Trophoblast cell (in vitro differentiated cells and primary cell): ENCODE data around the gene BCKDK.

ENCODE experiments used
- DNase-seq, 2 donors: peaks; one replicate each; pipeline ENCODE4 v3.0.0-alpha.2; 2016
- H2AFZ ChIP-seq: 2 replicates; pipeline ENCODE4 v1.6.1; 2013; ENCODE audit warnings: low read length, moderate library complexity, mild to moderate bottlenecking; ENCODE audit not compliant: insufficient read depth, poor library complexity
- H2AK5ac ChIP-seq: 2 replicates; pipeline ENCODE4 v1.6.1; 2013; ENCODE audit warnings: mild to moderate bottlenecking, low read length
- H2BK120ac ChIP-seq: 2 replicates; pipeline ENCODE4 v1.6.1; 2013; ENCODE audit warnings: low read length, mild to moderate bottlenecking, moderate library complexity; ENCODE audit not compliant: insufficient read depth, poor library complexity
- H2BK12ac ChIP-seq: 2 replicates; pipeline ENCODE4 v1.6.1; 2013; ENCODE audit warnings: mild to moderate bottlenecking, low read length, moderate library complexity
- H2BK5ac ChIP-seq: 2 replicates; pipeline ENCODE4 v1.6.1; 2013; ENCODE audit warnings: low read length, low read depth, moderate library complexity, mild to moderate bottlenecking; ENCODE audit not compliant: poor library complexity
- H3K14ac ChIP-seq: 2 replicates; pipeline ENCODE4 v1.6.1; 2013; ENCODE audit warnings: mild to moderate bottlenecking, low read length
- H3K18ac ChIP-seq: 2 replicates; pipeline ENCODE4 v1.6.1; 2013; ENCODE audit warnings: mild to moderate bottlenecking, low read length
- H3K23ac ChIP-seq: 2 replicates; pipeline ENCODE4 v1.6.1; 2013; ENCODE audit warnings: low read length
- H3K27ac ChIP-seq: 2 replicates; pipeline ENCODE4 v1.5.1; 2013; ENCODE audit warnings: low read depth, mild to moderate bottlenecking, inconsistent platforms, low read length, moderate library complexity
- H3K27me3 ChIP-seq: 2 replicates; pipeline ENCODE4 v1.6.1; 2013; ENCODE audit warnings: inconsistent platforms, mild to moderate bottlenecking, low read length, moderate library complexity; ENCODE audit not compliant: insufficient read depth
- H3K36me3 ChIP-seq, 2 experiments: 1 replicate in 1 of 2; 2 replicates in 1 of 2; pipeline ENCODE4 v1.6.1; 2013; ENCODE audit warnings: low read length in 2 of 2, mild to moderate bottlenecking in 2 of 2, moderate library complexity in 1 of 2; ENCODE audit not compliant: insufficient read depth in 2 of 2, control insufficient read depth in 1 of 2
- H3K4ac ChIP-seq: 2 replicates; pipeline ENCODE4 v1.6.1; 2013; ENCODE audit warnings: low read depth, mild to moderate bottlenecking, low read length, moderate library complexity
- H3K4me1 ChIP-seq, 2 experiments: 1 replicate in 1 of 2; 2 replicates in 1 of 2; pipeline ENCODE4 v1.6.1; 2013; ENCODE audit warnings: low read length in 2 of 2, mild to moderate bottlenecking in 2 of 2, moderate library complexity in 1 of 2; ENCODE audit not compliant: insufficient read depth in 2 of 2, control insufficient read depth in 1 of 2
- H3K4me2 ChIP-seq: 2 replicates; pipeline ENCODE4 v1.6.1; 2013; ENCODE audit warnings: inconsistent platforms, mild to moderate bottlenecking, low read length, moderate library complexity
- H3K4me3 ChIP-seq: 2 replicates; pipeline ENCODE4 v1.5.1; 2013; ENCODE audit warnings: mild to moderate bottlenecking, low read depth, low read length, inconsistent platforms
- H3K79me1 ChIP-seq: one replicate; pipeline ENCODE4 v1.6.1; 2013; ENCODE audit warnings: low read length
- H3K79me2 ChIP-seq: 2 replicates; pipeline ENCODE4 v1.6.1; 2013; ENCODE audit warnings: low read length, mild to moderate bottlenecking; ENCODE audit not compliant: control insufficient read depth, insufficient read depth, poor library complexity
- H3K9ac ChIP-seq: 2 replicates; pipeline ENCODE4 v1.6.1; 2013; ENCODE audit warnings: mild to moderate bottlenecking, low read length
- H3K9me3 ChIP-seq: 2 replicates; pipeline ENCODE4 v1.6.1; 2013; ENCODE audit warnings: low read depth, mild to moderate bottlenecking, control low read depth, inconsistent platforms, low read length; ENCODE audit not compliant: insufficient read depth
- H4K12ac ChIP-seq: 2 replicates; pipeline ENCODE4 v1.6.1; 2013; ENCODE audit warnings: low read depth, mild to moderate bottlenecking, low read length, moderate library complexity
- H4K8ac ChIP-seq: 2 replicates; pipeline ENCODE4 v1.6.1; 2013; ENCODE audit warnings: low read depth, mild to moderate bottlenecking, low read length, moderate library complexity
- H4K91ac ChIP-seq: one replicate; pipeline ENCODE4 v1.6.1; 2013; ENCODE audit warnings: low read depth, mild to moderate bottlenecking, low read length, moderate library complexity
- WGBS: extraction: QIAGEN DNeasy Blood & Tissue Kit; methylation state at CpG from one replicate; pipeline ENCODE4 v1.1.7; 2013; ENCODE audit warnings: missing lambda C conversion rate; ENCODE audit not compliant: insufficient read length, insufficient coverage; ENCODE audit errors: extremely low coverage; 5-methylcytosine and 5-hydroxymethylcytosine counted together

The BCKDK gene

DNA sequence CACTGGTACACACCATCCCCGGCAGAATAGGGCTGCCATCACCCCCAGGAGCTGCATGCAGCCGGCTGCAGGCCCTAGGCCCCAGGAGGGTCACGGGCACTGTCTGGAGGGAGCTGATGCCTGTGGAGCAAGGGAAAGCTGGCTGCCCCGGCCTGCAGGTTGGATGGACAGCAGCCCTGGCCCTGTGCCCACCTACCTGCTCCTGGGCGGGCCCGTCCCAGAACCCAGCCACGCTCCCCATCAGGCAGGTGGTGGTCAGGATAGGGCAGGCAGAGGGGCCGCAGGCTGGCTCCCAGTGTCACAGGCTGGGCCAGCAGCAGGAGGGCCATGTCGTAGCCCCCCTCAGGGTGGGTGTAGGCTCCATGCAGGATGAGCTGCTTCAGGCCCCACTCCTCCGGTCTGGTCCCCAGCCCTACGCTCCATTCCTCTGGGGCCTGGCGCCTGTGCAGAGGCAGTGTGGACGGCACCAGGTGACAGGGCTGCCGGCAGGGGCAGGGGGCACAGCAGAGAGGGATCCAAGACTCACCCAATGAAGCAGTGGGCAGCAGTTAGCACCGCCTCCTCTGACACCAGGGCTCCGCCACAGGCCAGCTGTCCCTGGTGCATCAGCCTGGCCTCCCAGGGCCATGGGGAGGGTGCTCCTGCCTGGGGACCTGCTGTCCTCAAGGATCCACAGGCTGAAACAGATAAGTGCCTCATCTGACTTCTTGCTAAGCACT is 23.4 kb upstream of the BCKDK start:
- Histone ChIP-seq H3K27ac (no peak overlapping the region), H3K36me3 (peaks cover 45 to 71% of the 10 kb centered on the region in 2 experiments), H3K18ac (no peak overlapping the region), H3K79me1 (no peaks in the 10 kb centered on the region), H3K9me3 (no peaks in the 10 kb centered on the region), H2BK5ac (no peak overlapping the region), H2BK12ac (no peak overlapping the region), H3K9ac (no peak overlapping the region), H3K4me2 (no peak overlapping the region), H3K79me2 (no peaks in the 10 kb centered on the region), H4K91ac (no peak overlapping the region), H4K12ac (no peak overlapping the region), H3K4me1 (no peaks in the 10 kb centered on the region), H4K8ac (no peak overlapping the region), H3K4me3 (no peak overlapping the region), H2BK120ac (no peak overlapping the region), H2AFZ (no peak overlapping the region), H3K27me3 (no peaks in the 10 kb centered on the region), H2AK5ac (no peak overlapping the region), H3K23ac (no peak overlapping the region), H3K4ac (no peak overlapping the region), H3K14ac (no peak overlapping the region)
- DNase-seq: no peak
- no CpG with 5 or more reads among the region's 16 CpGs for WGBS

DNA sequence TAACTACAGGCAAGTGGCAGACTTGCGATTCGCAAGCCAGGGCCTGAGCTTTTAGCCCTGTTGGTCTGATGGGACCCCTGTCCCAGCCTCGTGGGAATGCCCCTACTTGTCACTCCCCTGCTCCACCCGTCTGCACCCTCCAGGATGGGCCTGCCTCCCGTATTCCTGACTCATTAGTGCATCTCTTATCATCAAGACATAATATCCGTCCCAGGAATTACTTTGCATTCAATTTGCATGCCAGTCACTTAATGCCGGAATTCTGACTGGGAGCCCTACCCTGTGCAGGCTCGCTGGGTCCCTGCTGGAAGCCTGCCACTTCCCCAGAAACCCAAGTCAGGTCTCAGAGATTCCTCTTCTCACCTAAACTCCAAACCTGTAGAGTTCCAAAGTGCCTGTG is 22.8 kb upstream of the BCKDK start:
- H3K23ac ChIP-seq: no peak overlapping the region
- H4K12ac ChIP-seq: no peak overlapping the region
- H3K36me3 ChIP-seq: peaks cover 41 to 65% of the 10 kb centered on the region in 2 experiments
- H3K4ac ChIP-seq: no peak overlapping the region
- H4K91ac ChIP-seq: no peak overlapping the region
- H4K8ac ChIP-seq: no peak overlapping the region
- DNase-seq: no peak
- no peak overlapping the region for H2AFZ ChIP-seq
- WGBS: no CpG with 5 or more reads among the region's 8 CpGs
- H3K14ac ChIP-seq: no peak overlapping the region
- H3K27me3 ChIP-seq: no peaks in the 10 kb centered on the region
- H3K79me2 ChIP-seq: no peaks in the 10 kb centered on the region
- H3K9ac ChIP-seq: no peak overlapping the region
- H3K4me2 ChIP-seq: no peak overlapping the region
- no peak overlapping the region for H2BK5ac ChIP-seq
- no peak overlapping the region for H2BK120ac ChIP-seq
- H3K4me1 ChIP-seq: no peaks in the 10 kb centered on the region
- no peak overlapping the region for H2AK5ac ChIP-seq
- no peaks in the 10 kb centered on the region for H3K9me3 ChIP-seq
- no peaks in the 10 kb centered on the region for H3K79me1 ChIP-seq
- H3K18ac ChIP-seq: no peak overlapping the region
- no peak overlapping the region for H3K27ac ChIP-seq
- H3K4me3 ChIP-seq: no peak overlapping the region
- no peak overlapping the region for H2BK12ac ChIP-seq

DNA sequence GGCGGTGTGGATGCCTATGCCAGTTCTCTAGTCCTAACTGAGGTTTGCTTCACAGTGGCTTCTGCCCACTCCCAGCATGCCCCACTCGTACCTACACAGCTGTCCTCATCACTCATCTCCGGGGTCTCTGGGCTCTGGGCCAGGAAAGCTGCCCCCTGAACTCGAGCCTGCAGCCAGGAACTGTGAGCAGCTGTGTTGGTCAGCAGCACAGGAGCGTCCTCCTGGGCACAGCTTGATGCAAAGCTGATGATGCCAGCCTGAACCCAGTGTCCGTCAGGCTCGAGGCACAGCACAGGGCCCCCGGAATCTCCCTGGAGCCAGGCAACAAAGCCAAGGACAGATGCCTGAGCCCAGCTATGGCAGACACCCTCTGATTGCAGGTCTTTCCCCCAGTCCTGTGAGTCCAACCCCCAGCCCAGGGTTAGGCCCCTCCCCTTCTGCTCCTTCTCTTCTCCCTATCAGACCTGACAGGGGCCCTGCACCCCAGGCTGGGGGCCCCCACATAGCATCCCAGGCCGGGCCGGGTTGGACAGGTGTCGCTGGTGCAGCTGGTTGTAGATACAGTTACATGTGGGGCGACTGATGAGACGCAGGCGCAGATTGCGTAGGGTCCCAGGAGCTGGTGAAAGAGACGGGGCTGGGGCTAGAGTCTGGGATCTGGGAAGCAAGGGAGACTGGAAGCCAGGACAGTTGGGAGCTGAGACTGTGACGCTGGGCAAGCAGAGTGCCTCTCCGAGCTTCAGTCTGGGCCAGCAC is 22.1 kb upstream of the BCKDK start:
- Histone ChIP-seq H3K27me3 (no peaks in the 10 kb centered on the region), H3K79me2 (no peaks in the 10 kb centered on the region), H3K27ac (no peak overlapping the region), H2BK5ac (no peak overlapping the region), H4K12ac (no peak overlapping the region), H2AK5ac (no peak overlapping the region), H3K4ac (no peak overlapping the region), H3K9ac (no peak overlapping the region), H3K36me3 (peaks cover 41 to 65% of the 10 kb centered on the region in 2 experiments), H2AFZ (no peak overlapping the region), H3K79me1 (no peaks in the 10 kb centered on the region), H3K14ac (no peak overlapping the region), H2BK120ac (no peak overlapping the region), H3K4me1 (no peaks in the 10 kb centered on the region), H4K91ac (no peak overlapping the region), H3K9me3 (no peaks in the 10 kb centered on the region), H3K18ac (no peak overlapping the region), H3K23ac (no peak overlapping the region), H3K4me3 (no peak overlapping the region), H2BK12ac (no peak overlapping the region), H3K4me2 (no peak overlapping the region), H4K8ac (no peak overlapping the region)
- DNase-seq: no peak
- WGBS: no CpG with 5 or more reads among the region's 18 CpGs

DNA sequence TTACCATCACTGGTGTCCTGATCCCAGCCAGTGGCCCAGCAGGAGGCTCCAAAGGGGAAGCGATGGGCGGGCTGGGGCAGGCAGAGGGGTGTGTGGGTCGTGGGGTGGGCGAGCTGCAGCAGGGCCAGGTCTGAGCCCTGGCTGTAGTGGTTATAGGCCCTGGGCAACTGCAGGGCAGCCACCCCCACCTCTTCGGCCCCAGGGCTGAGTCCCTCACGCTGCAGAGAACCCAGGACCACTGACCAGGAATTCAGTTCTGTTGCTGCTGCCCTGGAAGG is 21.6 kb upstream of the BCKDK start:
- Histone ChIP-seq H3K27me3 (no peaks in the 10 kb centered on the region), H3K4me2 (no peak overlapping the region), H2BK5ac (no peak overlapping the region), H2BK120ac (no peak overlapping the region), H3K18ac (no peak overlapping the region), H2BK12ac (no peak overlapping the region), H2AFZ (no peak overlapping the region), H3K4me1 (no peaks in the 10 kb centered on the region), H3K9ac (no peak overlapping the region), H3K23ac (no peak overlapping the region), H4K12ac (no peak overlapping the region), H3K27ac (no peak overlapping the region), H4K91ac (no peak overlapping the region), H3K14ac (no peak overlapping the region), H3K9me3 (no peaks in the 10 kb centered on the region), H3K4me3 (no peak overlapping the region), H2AK5ac (no peak overlapping the region), H3K79me1 (no peaks in the 10 kb centered on the region), H3K36me3 (peaks cover 39 to 64% of the 10 kb centered on the region in 2 experiments), H4K8ac (no peak overlapping the region), H3K79me2 (no peaks in the 10 kb centered on the region), H3K4ac (no peak overlapping the region)
- no CpG with 5 or more reads among the region's 6 CpGs for WGBS
- no peak for DNase-seq
